ENCODE measurements around the gene ENPP5.

The ENPP5 gene

GRCh38 chr6:46204880-46205650 is 34.3 kb upstream of the ENPP5 start:
- Histone ChIP-seq H3K79me2 (ENCODE audit: control insufficient read depth, insufficient read depth, low read length, unreplicated experiment) (no peaks in the 10 kb centered on the region), H3K4me1 (ENCODE audit: control insufficient read depth, insufficient read depth, low read length, unreplicated experiment) (no peaks in the 10 kb centered on the region), H3K27ac (ENCODE audit: low read depth, low read length) (no peak overlapping the region), H2AFZ (ENCODE audit: low read length, unreplicated experiment) (no peak overlapping the region), H3K36me3 (ENCODE audit: insufficient read depth, low read length) (no peaks in the 10 kb centered on the region), H3K4me3 (ENCODE audit: low read depth, low read length) (no peak overlapping the region), H3K27me3 (ENCODE audit: insufficient read depth, low read length) (peaks cover 40% of the 10 kb centered on the region)

GRCh38 chr6:46203391-46204177 is 32.8 kb upstream of the ENPP5 start:
- no peaks in the 10 kb centered on the region for H3K36me3 ChIP-seq (ENCODE audit: insufficient read depth, low read length)
- no peak overlapping the region for H2AFZ ChIP-seq (ENCODE audit: low read length, unreplicated experiment)
- peaks cover 10% of the 10 kb centered on the region for H3K4me1 ChIP-seq (ENCODE audit: control insufficient read depth, insufficient read depth, low read length, unreplicated experiment)
- H3K79me2 ChIP-seq (ENCODE audit: control insufficient read depth, insufficient read depth, low read length, unreplicated experiment), result no peaks in the 10 kb centered on the region
- H3K27ac ChIP-seq (ENCODE audit: low read depth, low read length), result no peak overlapping the region
- peaks cover 38% of the 10 kb centered on the region for H3K27me3 ChIP-seq (ENCODE audit: insufficient read depth, low read length)
- H3K4me3 ChIP-seq (ENCODE audit: low read depth, low read length), result no peak overlapping the region

- H3K27me3 ChIP-seq (ENCODE audit: insufficient read depth, low read length), result peaks cover 31% of the 10 kb centered on the region
- H3K27ac ChIP-seq (ENCODE audit: low read depth, low read length), result no peak overlapping the region
- H2AFZ ChIP-seq (ENCODE audit: low read length, unreplicated experiment), result no peak overlapping the region
- no peak overlapping the region for H3K4me3 ChIP-seq (ENCODE audit: low read depth, low read length)
- H3K36me3 ChIP-seq (ENCODE audit: insufficient read depth, low read length), result no peaks in the 10 kb centered on the region
- no peaks in the 10 kb centered on the region for H3K79me2 ChIP-seq (ENCODE audit: control insufficient read depth, insufficient read depth, low read length, unreplicated experiment)
- peaks cover 10% of the 10 kb centered on the region for H3K4me1 ChIP-seq (ENCODE audit: control insufficient read depth, insufficient read depth, low read length, unreplicated experiment)
Observed at GRCh38 chr6:46201702-46202101, 30.9 kb upstream of the ENPP5 start.

- Histone ChIP-seq H3K27me3 (ENCODE audit: insufficient read depth, low read length) (peaks cover 31% of the 10 kb centered on the region), H3K4me3 (ENCODE audit: low read depth, low read length) (no peak overlapping the region), H3K79me2 (ENCODE audit: control insufficient read depth, insufficient read depth, low read length, unreplicated experiment) (no peaks in the 10 kb centered on the region), H3K36me3 (ENCODE audit: insufficient read depth, low read length) (no peaks in the 10 kb centered on the region), H3K4me1 (ENCODE audit: control insufficient read depth, insufficient read depth, low read length, unreplicated experiment) (peaks cover 10% of the 10 kb centered on the region), H2AFZ (ENCODE audit: low read length, unreplicated experiment) (no peak overlapping the region), H3K27ac (ENCODE audit: low read depth, low read length) (no peak overlapping the region)
Observed at GRCh38 chr6:46199387-46199786, 28.6 kb upstream of the ENPP5 start.

- H3K27me3 ChIP-seq (ENCODE audit: insufficient read depth, low read length), result no peaks in the 10 kb centered on the region
- no peaks in the 10 kb centered on the region for H3K79me2 ChIP-seq (ENCODE audit: control insufficient read depth, insufficient read depth, low read length, unreplicated experiment)
- peaks cover 8% of the 10 kb centered on the region for H3K4me1 ChIP-seq (ENCODE audit: control insufficient read depth, insufficient read depth, low read length, unreplicated experiment)
- no peak overlapping the region for H3K4me3 ChIP-seq (ENCODE audit: low read depth, low read length)
- H2AFZ ChIP-seq (ENCODE audit: low read length, unreplicated experiment), result no peak overlapping the region
- peak overlapping the region; percentile 52 for H3K27ac ChIP-seq (ENCODE audit: low read depth, low read length)
- no peaks in the 10 kb centered on the region for H3K36me3 ChIP-seq (ENCODE audit: insufficient read depth, low read length)
Observed at GRCh38 chr6:46191961-46192360, 21.2 kb upstream of the ENPP5 start.

- Histone ChIP-seq H3K27me3 (ENCODE audit: insufficient read depth, low read length) (no peaks in the 10 kb centered on the region), H3K27ac (ENCODE audit: low read depth, low read length) (no peak overlapping the region), H3K4me1 (ENCODE audit: control insufficient read depth, insufficient read depth, low read length, unreplicated experiment) (peaks cover 18% of the 10 kb centered on the region), H3K4me3 (ENCODE audit: low read depth, low read length) (no peak overlapping the region), H3K36me3 (ENCODE audit: insufficient read depth, low read length) (no peaks in the 10 kb centered on the region), H2AFZ (ENCODE audit: low read length, unreplicated experiment) (no peak overlapping the region), H3K79me2 (ENCODE audit: control insufficient read depth, insufficient read depth, low read length, unreplicated experiment) (no peaks in the 10 kb centered on the region)
Observed at GRCh38 chr6:46190889-46191288, 20.1 kb upstream of the ENPP5 start.

GRCh38 chr6:46189726-46190125 is 18.9 kb upstream of the ENPP5 start:
- no peak overlapping the region for H3K27ac ChIP-seq (ENCODE audit: low read depth, low read length)
- no peaks in the 10 kb centered on the region for H3K79me2 ChIP-seq (ENCODE audit: control insufficient read depth, insufficient read depth, low read length, unreplicated experiment)
- peaks cover 30% of the 10 kb centered on the region for H3K4me1 ChIP-seq (ENCODE audit: control insufficient read depth, insufficient read depth, low read length, unreplicated experiment)
- H3K36me3 ChIP-seq (ENCODE audit: insufficient read depth, low read length), result no peaks in the 10 kb centered on the region
- no peak overlapping the region for H3K4me3 ChIP-seq (ENCODE audit: low read depth, low read length)
- no peak overlapping the region for H2AFZ ChIP-seq (ENCODE audit: low read length, unreplicated experiment)
- no peaks in the 10 kb centered on the region for H3K27me3 ChIP-seq (ENCODE audit: insufficient read depth, low read length)

GRCh38 chr6:46186583-46186982 is 15.8 kb upstream of the ENPP5 start:
- H3K27ac ChIP-seq (ENCODE audit: low read depth, low read length), result no peak overlapping the region
- no peaks in the 10 kb centered on the region for H3K36me3 ChIP-seq (ENCODE audit: insufficient read depth, low read length)
- H3K4me3 ChIP-seq (ENCODE audit: low read depth, low read length), result no peak overlapping the region
- H3K79me2 ChIP-seq (ENCODE audit: control insufficient read depth, insufficient read depth, low read length, unreplicated experiment), result no peaks in the 10 kb centered on the region
- H2AFZ ChIP-seq (ENCODE audit: low read length, unreplicated experiment), result no peak overlapping the region
- no peaks in the 10 kb centered on the region for H3K27me3 ChIP-seq (ENCODE audit: insufficient read depth, low read length)
- peaks cover 35% of the 10 kb centered on the region for H3K4me1 ChIP-seq (ENCODE audit: control insufficient read depth, insufficient read depth, low read length, unreplicated experiment)

- no peaks in the 10 kb centered on the region for H3K79me2 ChIP-seq (ENCODE audit: control insufficient read depth, insufficient read depth, low read length, unreplicated experiment)
- H3K4me3 ChIP-seq (ENCODE audit: low read depth, low read length), result 0 out of 2 replicates have a peak overlapping the region, but pooled peaks have one; percentile 14
- no peaks in the 10 kb centered on the region for H3K36me3 ChIP-seq (ENCODE audit: insufficient read depth, low read length)
- H3K27ac ChIP-seq (ENCODE audit: low read depth, low read length), result peak overlapping the region; percentile 49
- peaks cover 35% of the 10 kb centered on the region for H3K4me1 ChIP-seq (ENCODE audit: control insufficient read depth, insufficient read depth, low read length, unreplicated experiment)
- H3K27me3 ChIP-seq (ENCODE audit: insufficient read depth, low read length), result 0 out of 2 replicates have a peak, but pooled peaks cover 8% of the 10 kb centered on the region
- no peak overlapping the region for H2AFZ ChIP-seq (ENCODE audit: low read length, unreplicated experiment)
Observed at GRCh38 chr6:46184114-46184513, 13.3 kb upstream of the ENPP5 start.

GRCh38 chr6:46175976-46176375 is 5.2 kb upstream of the ENPP5 start:
- Histone ChIP-seq H3K79me2 (ENCODE audit: control insufficient read depth, insufficient read depth, low read length, unreplicated experiment) (no peaks in the 10 kb centered on the region), H3K27ac (ENCODE audit: low read depth, low read length) (no peak overlapping the region), H3K4me3 (ENCODE audit: low read depth, low read length) (no peak overlapping the region), H2AFZ (ENCODE audit: low read length, unreplicated experiment) (no peak overlapping the region), H3K36me3 (ENCODE audit: insufficient read depth, low read length) (no peaks in the 10 kb centered on the region), H3K27me3 (ENCODE audit: insufficient read depth, low read length) (peaks cover 37% of the 10 kb centered on the region), H3K4me1 (ENCODE audit: control insufficient read depth, insufficient read depth, low read length, unreplicated experiment) (no peaks in the 10 kb centered on the region)

- Histone ChIP-seq H3K79me2 (ENCODE audit: control insufficient read depth, insufficient read depth, low read length, unreplicated experiment) (no peaks in the 10 kb centered on the region), H3K27ac (ENCODE audit: low read depth, low read length) (no peak overlapping the region), H2AFZ (ENCODE audit: low read length, unreplicated experiment) (no peak overlapping the region), H3K27me3 (ENCODE audit: insufficient read depth, low read length) (peaks cover 40% of the 10 kb centered on the region), H3K4me1 (ENCODE audit: control insufficient read depth, insufficient read depth, low read length, unreplicated experiment) (no peaks in the 10 kb centered on the region), H3K4me3 (ENCODE audit: low read depth, low read length) (no peak overlapping the region), H3K36me3 (ENCODE audit: insufficient read depth, low read length) (no peaks in the 10 kb centered on the region)
Observed at GRCh38 chr6:46175446-46175845, 4.7 kb upstream of the ENPP5 start.

All from ACC112 (cell line).